NCI-H2029 treated with DMSO at 0.1 percent for 48 hours (cell line): ENCODE data around the gene MITD1.
"Not testable (repeated sequence)": the region's sequence is repeated elsewhere in the genome, so short reads cannot be mapped to it uniquely, and the experiment has no call there.

Experiments
- DNase-seq: peaks from one replicate; lab custom pipeline; 2025; lab: John Stamatoyannopoulos, UW

The MITD1 gene

DNA sequence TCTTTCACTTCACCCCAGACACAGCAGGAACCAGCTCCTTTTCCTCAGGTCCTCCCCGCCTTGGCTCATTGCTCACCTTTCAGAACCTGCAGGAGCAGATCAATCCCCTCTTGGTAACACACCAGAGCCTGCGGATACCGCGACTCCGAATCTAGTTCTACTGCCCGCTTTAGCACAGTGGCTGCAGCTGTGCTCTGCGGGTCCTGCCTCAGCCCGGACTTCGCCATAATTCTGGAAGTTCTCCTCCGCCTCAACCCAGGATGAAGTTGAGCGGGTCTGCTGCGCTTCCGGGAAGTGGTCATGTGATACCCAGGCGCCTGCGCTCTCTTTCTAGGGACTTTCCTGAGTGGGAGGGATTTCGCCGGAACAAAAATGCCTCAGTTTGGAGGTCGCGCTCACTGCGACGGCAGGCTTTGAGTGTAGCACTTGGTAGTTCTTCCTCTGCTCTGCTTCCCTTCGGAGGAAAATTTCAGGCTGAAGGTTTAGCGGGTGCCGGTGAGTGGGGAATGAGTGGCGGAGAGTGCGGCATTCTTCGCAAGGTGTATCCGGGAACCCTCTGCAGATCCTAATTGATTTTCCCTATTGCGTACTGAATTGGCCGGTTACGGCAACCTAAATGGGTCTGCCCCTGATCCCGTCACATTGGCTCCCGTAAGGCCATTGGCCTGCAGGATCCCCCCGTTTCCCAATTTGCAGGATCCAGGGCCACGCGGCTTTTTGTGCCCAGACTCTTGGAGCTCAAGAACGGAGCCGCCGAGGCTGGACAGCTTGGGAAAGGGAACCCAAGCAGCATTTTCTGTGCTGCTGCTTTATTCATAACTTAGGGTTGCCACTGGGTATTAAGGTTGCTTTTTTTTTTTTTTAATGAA lies at the start of gene MITD1, which contains the start of gene MRPL30:
Gene MITD1, minus strand, starts transcription at position 304 of the 869 bp plus-strand sequence. Its CDS starts 77 bp downstream, at position 227.
Gene MRPL30, plus strand, starts transcription at position 430 of the 869 bp plus-strand sequence. CDS start 5,020 bp downstream, outside the sequence.
- peak; percentile 90 for DNase-seq

DNA sequence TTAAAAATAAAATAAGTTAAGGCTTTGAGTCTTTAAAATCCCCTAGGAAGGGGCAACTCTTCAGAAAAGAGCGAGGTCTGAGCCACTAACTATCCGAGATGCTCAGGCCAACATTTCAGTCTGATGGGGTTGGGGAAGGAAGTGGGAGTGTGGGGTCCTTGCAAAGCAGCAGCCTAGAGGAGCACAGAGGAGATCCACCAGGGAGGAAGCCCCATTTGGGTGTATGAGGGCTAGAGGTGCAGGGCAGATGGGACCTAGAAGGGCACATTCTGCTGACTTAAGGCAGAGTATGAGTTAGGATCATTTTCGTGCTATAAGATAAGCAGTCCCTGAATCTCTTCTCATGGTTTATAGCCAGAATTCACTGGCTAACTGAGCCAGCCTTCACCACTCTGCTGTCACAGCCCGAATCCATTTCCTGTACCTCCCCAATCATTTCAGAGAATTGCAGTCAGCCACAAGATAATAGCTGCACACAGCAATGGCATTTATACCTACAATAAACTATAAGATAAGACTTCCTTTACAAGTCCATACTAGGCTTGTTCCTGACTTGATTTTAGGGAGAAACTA lies 37.2 kb upstream of the MITD1 start:
- DNase-seq: no peak

- DNase-seq: no peak
Observed at GRCh38 chr2:99216096-99216495, 35.2 kb upstream of the MITD1 start.

DNA sequence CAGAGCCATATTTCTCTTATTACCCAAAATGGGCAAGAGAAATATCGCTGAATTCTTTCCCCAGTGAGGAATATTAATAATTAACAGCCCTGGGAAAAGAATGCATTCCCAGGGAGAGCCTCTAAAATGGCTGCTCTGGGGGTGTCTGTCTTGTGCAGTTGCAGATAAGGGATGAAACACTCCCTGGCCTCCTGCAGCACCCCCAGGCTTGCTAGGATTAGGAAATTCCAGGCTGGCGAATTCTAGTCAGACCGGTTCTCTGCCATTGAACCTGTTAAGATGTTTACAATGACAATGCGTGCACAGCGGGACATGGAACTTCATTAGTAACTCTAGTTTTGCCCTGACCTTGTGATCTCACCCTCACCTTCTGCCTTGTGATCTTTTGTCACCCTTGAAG lies 24.6 kb upstream of the MITD1 start:
- DNase-seq: no peak

- DNase-seq: no peak
Observed at GRCh38 chr2:99201959-99202678, 21.3 kb upstream of the MITD1 start.

GRCh38 chr2:99200076-99200800 lies 19.4 kb upstream of the MITD1 start:
- DNase-seq: no peak

DNA sequence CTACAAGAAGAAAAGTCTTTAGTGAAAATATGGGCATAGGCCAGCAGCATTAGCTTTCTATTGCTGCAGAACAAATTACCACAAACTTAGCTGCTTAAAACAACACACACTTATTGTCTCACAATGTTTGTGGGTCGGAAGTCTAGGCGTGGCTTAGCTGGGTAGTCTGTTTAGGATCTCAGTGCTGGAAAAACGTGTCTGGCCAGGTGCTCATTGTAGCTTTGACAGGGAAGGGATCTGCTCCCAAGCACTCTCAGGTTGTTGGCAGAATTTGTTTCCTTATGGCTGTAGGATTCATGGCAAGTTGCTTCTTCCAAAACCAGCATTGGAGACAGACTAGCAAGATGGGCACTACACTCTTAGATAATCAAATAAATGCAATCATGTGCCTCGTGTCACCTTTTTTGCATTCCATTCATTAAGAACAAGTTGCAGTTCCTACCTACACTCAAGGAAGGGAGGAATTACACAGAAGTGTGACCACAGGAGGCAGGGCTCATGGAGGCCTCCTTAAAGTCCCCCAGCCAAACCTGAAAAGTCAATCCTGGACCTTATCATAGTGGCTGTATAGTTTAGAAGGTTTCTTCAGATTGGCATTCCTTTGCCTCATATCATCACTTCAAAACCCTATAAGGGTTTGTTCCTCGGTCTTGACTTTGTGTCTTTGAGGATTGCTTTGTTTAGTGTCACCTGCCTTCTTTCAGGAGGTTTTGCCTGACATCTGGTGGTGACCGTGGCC lies 17.4 kb upstream of the MITD1 start:
- DNase-seq: no peak

- DNase-seq: not testable (repeated sequence)
Observed at GRCh38 chr2:99192364-99192763, 11.5 kb upstream of the MITD1 start.

DNA sequence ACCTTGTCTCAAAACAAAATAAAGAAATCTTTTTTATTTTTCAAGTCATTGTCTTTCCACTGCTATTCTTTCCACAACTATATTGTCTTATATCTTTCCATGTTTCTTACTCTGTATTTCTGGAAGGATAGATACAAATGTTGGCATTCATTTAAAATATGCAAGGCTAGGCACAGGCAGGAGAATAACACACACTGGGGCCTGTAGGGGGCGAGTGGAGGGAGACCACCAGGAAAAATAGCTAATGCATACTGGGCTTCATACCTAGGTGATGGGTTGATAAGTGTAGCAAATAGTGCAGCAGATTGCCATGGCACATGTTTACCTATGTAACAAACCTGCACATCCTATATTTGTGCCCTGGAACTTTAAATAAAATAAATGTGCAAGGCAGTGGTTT lies 9.7 kb upstream of the MITD1 start:
- DNase-seq: no peak

DNA sequence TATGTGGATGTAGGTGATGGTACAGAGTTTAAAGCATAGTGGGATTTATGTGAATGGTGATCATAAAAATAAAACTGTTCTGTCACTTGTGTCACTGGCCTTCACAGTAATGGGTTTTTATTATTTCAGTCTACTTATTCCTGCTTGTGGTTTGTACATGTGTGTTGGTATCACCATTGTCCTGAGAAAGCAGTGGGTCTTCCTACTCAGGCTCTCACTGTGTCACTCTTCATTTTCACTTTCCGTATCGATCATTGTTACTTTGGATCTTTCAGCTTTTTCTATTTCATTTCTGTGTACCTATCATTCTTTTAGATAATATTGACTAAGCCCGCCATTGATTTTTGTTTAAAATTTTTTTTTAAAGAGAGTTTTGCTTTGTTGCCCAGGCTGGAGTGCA lies 7.5 kb upstream of the MITD1 start:
- DNase-seq: no peak

DNA sequence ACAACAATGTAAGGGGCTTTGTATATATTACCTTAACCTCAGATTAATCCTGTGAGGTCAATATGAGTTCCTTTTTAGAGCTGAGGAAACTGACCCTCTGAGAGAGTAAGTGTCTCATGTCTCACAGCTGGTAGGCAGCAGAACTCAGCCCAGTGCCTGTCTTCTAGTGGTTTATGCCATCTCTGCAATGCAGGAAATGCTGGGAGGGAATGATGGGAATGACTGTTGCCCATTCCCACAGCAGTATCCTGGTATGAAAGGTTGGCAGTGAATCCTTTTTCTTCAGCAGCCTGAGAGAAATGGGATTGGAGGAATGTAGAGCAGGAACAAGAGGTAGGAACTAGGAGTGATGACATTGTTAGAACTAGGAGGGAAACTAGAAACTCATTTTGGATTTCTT lies 6.2 kb upstream of the MITD1 start:
- DNase-seq: no peak

- DNase-seq: no peak
Observed at GRCh38 chr2:99184811-99185210, 4.0 kb upstream of the MITD1 start.

GRCh38 chr2:99183025-99183424 lies 2.2 kb upstream of the MITD1 start:
- peak; percentile 13 for DNase-seq

DNA sequence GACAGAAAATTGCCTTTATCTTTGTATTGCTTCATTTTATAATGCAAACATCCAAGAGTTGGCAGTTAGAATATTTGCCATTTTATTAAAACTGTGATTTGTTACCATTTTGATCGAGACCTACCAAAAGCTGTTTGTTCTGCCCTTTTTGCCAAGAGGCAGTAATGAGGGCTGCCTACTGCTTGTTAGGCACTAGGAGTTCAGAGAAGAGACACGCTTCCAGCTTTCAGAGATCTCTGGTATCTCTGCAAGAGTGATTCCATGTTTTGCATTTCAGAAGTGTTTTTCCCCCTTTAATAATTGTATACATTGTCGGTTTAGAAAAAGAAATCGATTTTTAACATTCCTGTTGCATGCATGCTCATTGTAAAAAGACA lies 754 bp upstream of the MITD1 start:
- DNase-seq: no peak

DNA sequence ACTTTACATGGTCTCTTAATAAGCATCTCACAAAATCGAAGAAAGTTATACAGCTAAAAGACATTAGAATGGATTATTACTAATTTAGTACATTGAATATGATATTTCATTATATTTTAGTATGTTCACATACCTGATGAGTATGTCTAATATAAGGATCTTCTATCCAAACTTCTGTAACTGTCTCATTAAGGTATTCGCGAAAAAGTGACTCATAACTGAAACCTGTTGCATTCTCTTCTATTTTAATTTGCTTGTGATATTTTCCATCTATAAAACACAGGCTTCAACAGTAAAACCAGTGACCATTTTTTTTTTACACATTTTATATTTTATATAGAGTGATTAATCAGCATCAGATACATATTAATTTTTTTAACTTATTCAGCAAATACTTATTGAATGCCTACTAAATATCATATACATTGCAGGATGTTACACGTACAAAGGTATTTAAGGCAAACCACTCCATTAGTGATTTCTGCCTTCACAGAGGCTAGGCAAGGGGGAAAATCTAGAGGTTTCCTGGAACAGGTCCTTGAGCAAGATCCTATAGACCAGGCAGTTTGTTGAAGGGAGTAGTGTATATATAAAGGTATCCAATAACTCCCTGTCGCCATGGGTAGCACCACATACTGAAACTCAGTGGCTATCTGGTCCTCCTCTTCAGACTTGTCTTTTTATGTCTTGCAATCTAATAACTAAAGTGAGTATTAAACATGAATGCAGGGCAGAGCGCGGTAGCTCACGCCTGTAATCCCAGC lies 9.3 kb downstream of the MITD1 start:
- DNase-seq: no peak

DNA sequence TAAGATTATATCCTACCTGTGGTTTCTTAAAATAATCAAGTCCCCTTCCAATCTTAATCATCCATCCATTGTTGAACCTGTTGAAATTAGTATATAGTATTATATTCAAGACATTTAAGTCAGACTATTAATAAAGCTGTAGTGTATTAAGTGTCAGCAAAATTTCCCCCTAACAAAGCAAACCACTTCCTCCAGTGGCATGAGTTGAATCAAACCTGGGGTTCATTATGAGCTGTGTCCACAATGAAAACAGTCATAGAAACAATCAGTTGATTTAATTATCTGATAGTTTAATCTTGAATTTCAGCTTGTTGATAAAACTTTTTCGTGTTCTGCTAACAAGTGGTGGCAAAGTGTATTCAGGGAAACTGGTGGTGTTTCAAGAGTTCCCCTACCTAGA lies 11.3 kb downstream of the MITD1 start:
- DNase-seq: no peak

DNA sequence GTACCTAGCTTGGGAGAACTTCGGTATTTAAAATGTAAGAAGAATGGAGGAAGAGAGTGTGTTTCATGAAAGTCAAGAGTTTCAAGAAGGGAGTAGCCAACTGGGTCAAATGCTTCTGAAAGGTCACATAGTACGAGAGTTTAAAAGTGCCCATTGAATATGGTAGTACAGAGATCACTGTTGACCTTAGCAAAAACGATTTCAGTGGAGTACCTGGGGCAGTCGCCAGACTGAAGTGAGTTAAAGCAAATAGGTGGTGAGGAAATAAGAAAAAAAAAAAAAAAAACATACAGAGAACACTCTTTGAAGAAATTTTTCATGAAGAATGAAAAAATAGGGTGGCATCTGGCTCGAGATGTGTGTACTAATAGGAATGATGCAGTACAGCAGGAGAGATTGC lies 14.6 kb downstream of the MITD1 start:
- DNase-seq: no peak

DNA sequence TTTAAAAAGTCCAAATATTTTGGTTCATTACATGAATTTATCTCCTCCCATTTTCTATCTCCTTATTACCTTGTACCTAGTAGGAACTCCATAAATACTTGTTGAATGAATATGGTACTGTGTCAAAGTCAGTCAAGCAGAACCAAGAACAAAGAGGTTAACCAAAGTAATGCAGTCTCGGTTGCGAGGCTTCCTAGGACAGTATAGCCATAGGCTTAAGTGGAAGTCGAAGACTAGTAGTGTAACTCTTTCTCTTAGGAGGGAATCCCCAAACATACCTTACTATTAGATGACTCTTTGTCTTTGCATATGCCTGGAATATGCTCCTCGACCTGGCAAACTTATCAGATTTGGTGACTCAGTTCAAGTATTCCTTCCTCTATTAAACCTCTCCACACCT lies 21.3 kb downstream of the MITD1 start:
- DNase-seq: no peak

GRCh38 chr2:99158599-99158998 lies 22.3 kb downstream of the MITD1 start:
- DNase-seq: no peak

DNA sequence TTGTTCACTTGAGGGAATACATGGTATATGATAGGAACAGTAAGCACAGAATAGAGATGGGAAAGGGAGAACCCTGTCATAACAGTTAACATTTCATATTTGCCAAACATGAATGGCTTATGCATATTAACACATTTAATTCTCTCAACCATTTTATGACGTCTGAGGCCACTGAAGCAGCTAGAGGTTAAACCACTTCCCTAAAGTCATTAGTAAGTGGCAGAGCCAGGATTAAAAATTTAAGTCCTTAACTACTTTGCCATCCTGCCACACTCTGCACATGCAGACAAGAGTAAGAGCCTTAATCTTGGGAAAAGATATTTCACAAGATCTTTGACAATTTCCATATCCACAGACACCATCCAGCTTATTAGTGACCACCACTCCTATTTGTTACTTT lies 24.0 kb downstream of the MITD1 start:
- no peak for DNase-seq
